Mesodermal cell (in vitro differentiated cells): ENCODE results near the gene EYA2.

ENCODE experiments used
- H3K27ac ChIP-seq: 2 replicates; pipeline ENCODE4 v1.7.0; 2013; ENCODE audit warnings: mild to moderate bottlenecking, low read depth, low read length, moderate library complexity; ENCODE audit not compliant: severe bottlenecking
- H3K36me3 ChIP-seq: 2 replicates; pipeline ENCODE4 v1.7.1; 2013; ENCODE audit warnings: mild to moderate bottlenecking, low read length, moderate library complexity; ENCODE audit not compliant: control insufficient read depth, insufficient read depth
- H3K4me1 ChIP-seq: one replicate; pipeline ENCODE4 v1.7.1; 2013; ENCODE audit warnings: mild to moderate bottlenecking, low read length; ENCODE audit not compliant: insufficient read depth, control insufficient read depth, poor library complexity, severe bottlenecking
- H3K4me3 ChIP-seq: 2 replicates; pipeline ENCODE4 v1.7.0; 2013; ENCODE audit warnings: low read length, control low read depth, mild to moderate bottlenecking; ENCODE audit not compliant: insufficient read depth, poor library complexity, severe bottlenecking; ENCODE audit errors: extremely low read depth
- H3K9me3 ChIP-seq: 2 replicates; pipeline ENCODE4 v1.7.1; 2013; ENCODE audit warnings: mild to moderate bottlenecking, low read length, moderate library complexity; ENCODE audit not compliant: control insufficient read depth
- WGBS, 2 experiments: methylation state at CpG; one replicate each; pipeline ENCODE4 v1.1.5; 2013; ENCODE audit warnings: missing lambda C conversion rate in 2 of 2; ENCODE audit not compliant: insufficient coverage in 2 of 2; 5-methylcytosine and 5-hydroxymethylcytosine counted together

Gene EYA2

GRCh38 chr20:47106786-47107185 is 212.1 kb downstream of the EYA2 start:
- H3K27ac ChIP-seq = no peak overlapping the region
- no peak overlapping the region for H3K4me3 ChIP-seq
- WGBS, 2 experiments = 80 to 89% methylated on average over 1 of the region's 7 CpGs
- peaks cover 3% of the 10 kb centered on the region for H3K4me1 ChIP-seq
- H3K9me3 ChIP-seq = peaks cover 13% of the 10 kb centered on the region
- no peaks in the 10 kb centered on the region for H3K36me3 ChIP-seq

- Histone ChIP-seq H3K36me3 (no peaks in the 10 kb centered on the region), H3K27ac (no peak overlapping the region), H3K9me3 (peaks cover 13% of the 10 kb centered on the region), H3K4me1 (peaks cover 10% of the 10 kb centered on the region), H3K4me3 (no peak overlapping the region)
- WGBS, 2 experiments = 82 to 100% methylated on average over 1 to 3 of the region's 3 CpGs
These were observed 214.4 kb downstream of the EYA2 start for GRCh38 chr20:47108994-47109393.

- no peak overlapping the region for H3K4me3 ChIP-seq
- H3K4me1 ChIP-seq = peaks cover 10% of the 10 kb centered on the region
- peaks cover 13% of the 10 kb centered on the region for H3K9me3 ChIP-seq
- H3K27ac ChIP-seq = no peak overlapping the region
- WGBS, 2 experiments = 92 to 100% methylated on average over 1 of the region's 1 CpG
- no peaks in the 10 kb centered on the region for H3K36me3 ChIP-seq
These were observed 216.2 kb downstream of the EYA2 start for GRCh38 chr20:47110819-47111218.

- Histone ChIP-seq H3K4me1 (peaks cover 10% of the 10 kb centered on the region), H3K27ac (no peak overlapping the region), H3K4me3 (no peak overlapping the region), H3K9me3 (peaks cover 13% of the 10 kb centered on the region), H3K36me3 (no peaks in the 10 kb centered on the region)
- 84 to 97% methylated on average over 4 to 5 of the region's 5 CpGs for WGBS, 2 experiments
These were observed 216.9 kb downstream of the EYA2 start for GRCh38 chr20:47111576-47111975.

- Histone ChIP-seq H3K36me3 (no peaks in the 10 kb centered on the region), H3K27ac (no peak overlapping the region), H3K4me1 (peaks cover 22% of the 10 kb centered on the region), H3K9me3 (peaks cover 13% of the 10 kb centered on the region), H3K4me3 (no peak overlapping the region)
- 47 to 85% methylated on average over 4 of the region's 5 CpGs for WGBS, 2 experiments
These were observed 218.9 kb downstream of the EYA2 start for GRCh38 chr20:47113362-47114109.

- no peak overlapping the region for H3K4me3 ChIP-seq
- no peak overlapping the region for H3K27ac ChIP-seq
- peaks cover 26% of the 10 kb centered on the region for H3K4me1 ChIP-seq
- H3K36me3 ChIP-seq = no peaks in the 10 kb centered on the region
- WGBS, 2 experiments = 86 to 92% methylated on average over 2 to 4 of the region's 4 CpGs
- peaks cover 9% of the 10 kb centered on the region for H3K9me3 ChIP-seq
These were observed 221.1 kb downstream of the EYA2 start for GRCh38 chr20:47115694-47116093.

- H3K9me3 ChIP-seq = no peaks in the 10 kb centered on the region
These were observed 222.7 kb downstream of the EYA2 start for GRCh38 chr20:47117371-47117770.

GRCh38 chr20:47117773-47118172 is 223.1 kb downstream of the EYA2 start:
- H3K27ac ChIP-seq = no peak overlapping the region
- no peak overlapping the region for H3K4me3 ChIP-seq
- H3K36me3 ChIP-seq = no peaks in the 10 kb centered on the region
- no peaks in the 10 kb centered on the region for H3K9me3 ChIP-seq
- WGBS, 2 experiments = 71 to 75% methylated on average over 2 to 3 of the region's 4 CpGs
- H3K4me1 ChIP-seq = peaks cover 23% of the 10 kb centered on the region

More at GRCh38 chr20:47117371-47117770, 222.7 kb downstream of the EYA2 start:
- Histone ChIP-seq H3K4me3 (no peak overlapping the region), H3K4me1 (peaks cover 23% of the 10 kb centered on the region), H3K36me3 (no peaks in the 10 kb centered on the region), H3K27ac (no peak overlapping the region)
- WGBS, 2 experiments = 97 to 99% methylated on average over 15 to 16 of the region's 16 CpGs

- WGBS, 2 experiments = 40% methylated on average over 1 of the region's 4 CpGs; no CpG with 5 or more reads in 1 of the 2 experiments
- Histone ChIP-seq H3K36me3 (no peaks in the 10 kb centered on the region), H3K4me1 (peaks cover 21% of the 10 kb centered on the region), H3K4me3 (no peak overlapping the region), H3K27ac (no peak overlapping the region), H3K9me3 (no peaks in the 10 kb centered on the region)
These were observed 223.6 kb downstream of the EYA2 start for GRCh38 chr20:47118206-47118605.

- no peaks in the 10 kb centered on the region for H3K36me3 ChIP-seq
- H3K4me3 ChIP-seq = no peak overlapping the region
- no peaks in the 10 kb centered on the region for H3K9me3 ChIP-seq
- WGBS, 2 experiments = 58 to 67% methylated on average over 1 to 4 of the region's 7 CpGs
- no peak overlapping the region for H3K27ac ChIP-seq
- peaks cover 16% of the 10 kb centered on the region for H3K4me1 ChIP-seq
These were observed 224.0 kb downstream of the EYA2 start for GRCh38 chr20:47118641-47119040.

- Histone ChIP-seq H3K4me3 (no peak overlapping the region), H3K4me1 (peaks cover 19% of the 10 kb centered on the region), H3K9me3 (no peaks in the 10 kb centered on the region), H3K36me3 (no peaks in the 10 kb centered on the region), H3K27ac (no peak overlapping the region)
- WGBS, 2 experiments = 89 to 97% methylated on average over 6 to 10 of the region's 10 CpGs
These were observed 225.8 kb downstream of the EYA2 start for GRCh38 chr20:47120346-47120936.
